ENCODE data around the gene KLHDC8B.
"Not testable (repeated sequence)": the region's sequence is repeated elsewhere in the genome, so short reads cannot be mapped to it uniquely, and the experiment has no call there.

Gene KLHDC8B

DNA sequence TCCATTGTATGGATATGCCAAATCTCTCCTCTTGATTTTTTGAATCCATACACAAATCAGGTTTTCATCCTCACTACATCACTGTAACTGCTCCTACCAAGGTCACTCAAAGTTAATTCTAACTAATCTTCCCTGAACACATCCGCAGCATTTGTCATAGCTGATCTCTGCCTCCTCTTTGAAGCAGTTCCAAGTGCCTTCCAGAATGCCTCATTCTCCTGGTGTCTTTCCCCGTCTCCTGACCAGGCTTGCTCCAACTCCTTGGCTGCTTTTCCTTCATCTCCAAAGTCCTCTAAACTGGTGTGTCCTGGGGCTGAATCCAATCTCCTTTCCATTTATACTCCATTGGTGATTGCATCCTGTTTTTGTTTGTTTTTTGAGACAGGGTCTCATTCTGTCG is 26.8 kb downstream of the KLHDC8B start:
- DNase-seq: no peak

DNA sequence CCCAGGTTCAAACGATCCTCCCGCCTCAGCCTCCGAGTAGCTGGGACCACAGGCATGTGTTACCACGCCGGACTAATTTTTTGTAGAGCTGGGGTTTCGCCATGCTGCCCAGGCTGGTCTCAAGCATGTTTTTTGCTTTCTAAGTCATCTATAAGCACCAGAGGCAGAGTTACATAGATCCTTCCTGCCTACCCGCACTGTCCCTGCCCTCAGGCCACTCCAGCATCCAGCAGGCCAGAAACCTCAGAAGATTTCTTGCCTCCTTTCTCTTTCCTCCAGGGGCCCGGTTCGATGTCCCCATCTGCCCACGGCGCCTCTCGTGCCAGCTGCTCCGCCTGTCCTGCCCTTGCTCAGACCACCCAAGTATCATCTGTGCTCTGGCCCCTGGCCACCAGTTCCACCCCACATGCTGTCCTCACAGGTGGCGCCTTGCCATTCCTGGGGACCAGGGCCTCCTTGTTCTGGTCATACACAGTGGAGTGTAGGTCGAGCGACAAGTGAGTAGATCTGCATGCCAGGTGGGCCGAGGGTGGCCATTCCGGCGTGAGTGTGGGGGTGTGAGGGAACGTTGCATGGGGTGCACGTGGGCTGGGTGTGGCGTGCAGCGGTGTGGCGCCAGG is 27.3 kb downstream of the KLHDC8B start:
- no peak for DNase-seq

- DNase-seq: no peak
Observed at GRCh38 chr3:49199239-49199899, 28.0 kb downstream of the KLHDC8B start.

DNA sequence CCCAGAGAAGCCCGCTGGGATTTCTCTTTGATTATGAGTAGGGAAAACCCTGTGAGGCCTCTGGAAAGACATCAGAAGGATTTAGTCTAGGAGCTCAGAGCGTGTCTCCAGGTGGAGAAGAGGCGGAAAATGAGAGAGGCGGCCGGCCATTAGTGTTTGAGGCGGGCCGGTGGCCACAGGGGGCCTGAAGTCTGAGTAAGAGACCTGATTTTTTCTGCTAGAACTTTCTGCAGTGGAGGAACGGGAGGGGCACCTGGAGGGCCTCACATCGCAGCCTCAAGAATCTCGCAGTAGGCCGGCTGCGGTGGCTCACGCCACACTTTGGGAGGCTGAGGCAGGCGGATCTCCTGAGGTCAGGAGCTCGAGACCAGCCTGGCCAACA is 28.5 kb downstream of the KLHDC8B start:
- DNase-seq: no peak

DNA sequence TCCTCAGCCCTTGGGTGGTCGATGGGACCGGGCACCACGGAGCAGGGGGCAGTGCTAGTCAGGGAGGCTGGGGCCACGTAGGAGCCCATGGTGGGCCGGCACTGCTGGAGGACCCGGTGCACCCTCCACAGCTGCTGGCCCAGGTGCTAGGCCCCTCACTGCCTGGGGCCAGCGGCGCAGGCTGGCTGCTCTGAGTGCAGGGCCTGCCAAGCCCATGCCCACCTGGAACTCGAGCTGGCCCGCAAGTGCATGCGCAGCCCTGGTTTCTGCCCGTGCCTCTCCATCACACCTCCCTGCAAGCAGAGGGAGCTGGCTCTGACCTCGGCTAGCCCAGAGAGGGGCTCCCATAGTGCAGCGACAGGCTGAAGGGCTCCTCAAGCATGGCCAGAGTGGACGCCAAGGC is 42.1 kb downstream of the KLHDC8B start:
- DNase-seq: no peak

DNA sequence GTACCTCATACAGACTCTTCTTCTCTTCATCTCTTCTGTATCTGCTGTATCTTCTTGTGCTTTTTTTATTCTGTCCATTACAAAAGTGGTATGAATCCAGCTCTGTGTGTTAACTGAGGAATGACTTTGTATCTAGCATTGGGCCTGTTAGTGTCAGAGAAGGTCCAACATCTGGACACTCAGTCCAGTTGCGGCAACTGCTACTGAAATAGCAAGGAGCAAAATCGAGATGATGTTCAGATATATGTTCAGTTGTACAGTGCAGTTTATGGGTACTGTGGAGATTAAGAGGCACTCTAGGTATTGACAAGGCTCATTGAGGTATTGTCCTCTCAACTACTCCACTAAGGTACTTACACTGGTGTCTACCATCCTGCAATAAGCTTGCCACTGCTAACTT is 42.6 kb downstream of the KLHDC8B start:
- no peak for DNase-seq

DNA sequence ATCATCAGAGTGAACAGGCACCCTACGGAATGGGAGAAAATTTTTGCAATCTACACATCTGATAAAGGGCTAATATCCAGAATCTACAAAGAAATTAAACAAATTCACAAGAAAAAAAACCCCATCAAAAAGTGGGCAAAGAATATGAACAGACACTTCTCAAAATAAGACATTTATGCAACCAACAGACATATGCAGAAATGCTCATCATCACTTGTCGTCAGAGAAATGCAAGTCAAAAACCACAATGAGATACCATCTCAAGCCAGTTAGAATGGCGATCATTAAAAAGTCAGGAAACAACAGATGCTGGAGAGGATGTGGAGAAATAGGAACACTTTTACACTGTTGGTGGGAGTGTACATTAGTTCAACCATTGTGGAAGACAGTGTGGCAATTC is 45.3 kb downstream of the KLHDC8B start:
- DNase-seq: not testable (repeated sequence)

- DNase-seq: not testable (repeated sequence)
Observed at GRCh38 chr3:49217108-49217507, 45.7 kb downstream of the KLHDC8B start.

DNA sequence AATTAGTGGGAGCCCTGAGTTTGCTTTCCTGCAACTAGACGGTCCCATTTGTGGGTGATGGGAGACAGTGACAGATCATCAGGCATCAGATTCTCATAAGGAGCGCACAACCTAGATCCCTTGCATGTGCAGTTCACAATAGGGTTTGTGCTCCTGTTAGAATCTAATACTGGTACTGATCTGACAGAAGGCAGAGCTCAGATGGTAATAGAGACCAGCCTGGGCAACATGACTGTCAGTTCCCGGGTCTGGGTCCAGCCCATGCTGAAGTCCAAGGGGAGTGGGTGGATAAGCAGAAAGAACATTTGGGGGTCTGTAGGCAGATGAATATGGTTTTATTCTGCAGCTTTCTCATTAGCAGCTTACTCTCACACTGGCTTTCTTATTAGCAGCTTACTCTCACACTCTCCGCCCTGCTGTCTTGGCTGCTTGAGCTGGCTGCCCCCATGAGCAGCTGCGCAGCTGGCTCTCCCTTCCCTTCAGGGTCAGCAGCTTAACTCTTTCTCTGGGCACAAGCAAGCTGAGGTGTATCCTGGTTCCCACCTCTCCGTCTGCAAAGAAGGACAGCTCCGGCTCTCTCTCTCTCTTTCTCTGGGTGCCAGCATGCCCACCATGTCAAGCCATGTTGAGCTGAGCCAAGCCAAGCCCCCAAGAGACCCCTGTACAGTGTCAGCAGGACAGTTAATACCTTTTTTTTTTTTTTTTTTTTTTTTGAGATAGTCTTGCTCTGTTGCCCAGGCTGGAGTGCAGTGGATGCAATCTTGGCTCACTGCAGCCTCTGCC is 46.5 kb downstream of the KLHDC8B start:
- DNase-seq: no peak

DNA sequence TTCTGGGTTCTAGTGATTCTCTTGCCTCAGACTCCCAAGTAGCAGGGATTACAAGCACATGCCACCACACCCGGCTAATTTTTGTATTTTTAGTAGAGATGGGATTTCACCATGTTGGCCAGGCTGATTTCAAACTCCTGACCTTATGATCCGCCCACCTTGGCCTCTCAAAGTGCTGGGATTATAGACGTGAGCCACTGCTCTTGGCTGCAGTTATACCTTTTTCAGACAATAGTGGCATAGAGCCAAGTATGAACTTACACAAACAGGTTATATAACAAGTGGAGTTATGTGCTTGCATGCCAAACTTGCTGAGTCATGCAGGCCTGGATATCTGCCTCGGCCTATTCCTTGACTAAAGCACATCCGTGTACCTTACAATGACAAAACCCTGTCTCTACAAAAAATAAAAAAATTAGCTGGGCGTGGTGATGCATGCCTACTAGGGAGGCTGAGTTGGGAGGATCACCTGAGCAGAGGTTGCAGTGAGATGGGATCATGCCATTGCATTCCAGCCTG is 47.1 kb downstream of the KLHDC8B start:
- not testable (repeated sequence) for DNase-seq

DNA sequence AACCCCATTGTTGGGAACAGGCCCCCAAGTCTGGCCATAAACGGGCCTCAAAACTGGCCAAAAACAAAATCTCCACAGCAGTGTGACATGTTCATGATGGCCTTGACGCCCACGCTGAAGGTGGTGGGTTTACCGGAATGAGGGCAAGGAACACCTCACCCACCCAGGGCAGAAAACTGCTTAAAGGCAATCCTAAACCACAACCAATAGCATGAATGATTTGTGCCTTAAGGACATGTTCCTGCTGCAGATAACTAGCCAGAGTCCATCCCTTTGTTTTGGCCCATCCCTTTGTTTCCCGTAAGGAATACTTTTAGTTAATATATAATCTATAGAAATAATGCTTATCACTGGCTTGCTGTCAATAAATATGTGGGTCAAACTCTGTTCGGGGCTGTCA is 47.7 kb downstream of the KLHDC8B start:
- DNase-seq: no peak

GRCh38 chr3:49220985-49221563 is 49.7 kb downstream of the KLHDC8B start:
- not testable (repeated sequence) for DNase-seq

DNA sequence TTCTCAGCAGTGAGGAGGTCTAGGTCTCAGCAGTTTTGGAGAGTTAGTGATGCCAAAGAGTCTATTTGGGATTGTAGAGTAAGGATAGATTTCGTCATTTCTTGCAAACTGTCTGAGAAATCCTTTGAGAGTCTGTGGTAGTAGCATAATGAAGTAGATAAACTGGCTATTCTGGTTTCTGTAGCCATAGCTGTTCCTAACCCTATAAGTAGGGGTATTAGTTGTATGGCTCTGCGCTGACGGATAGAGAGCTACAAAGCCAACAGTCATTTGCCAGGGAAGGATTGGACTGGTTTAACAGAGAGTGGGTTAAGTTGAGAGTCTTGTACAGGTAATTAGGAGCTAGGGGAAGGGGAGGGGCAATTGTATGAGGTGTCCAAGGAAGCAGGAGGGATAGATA is 50.6 kb downstream of the KLHDC8B start:
- no peak for DNase-seq
